ENCODE measurements around the gene IL15RA. TPM values are rescaled to one million over a fixed set of nuclear protein-coding genes. Genes with fewer than 3 reads are reported as not detected.

The IL15RA gene
- polyA plus RNA-seq, 2 of the 4 experiments (the other 2 are of a cell fraction) = 0.46 to 0.83 TPM

GRCh38 chr10:6011558-6011957 is 34.2 kb upstream of the IL15RA start:
- Histone ChIP-seq H3K27ac (no peak overlapping the region), H3K4me3 (no peak overlapping the region), H3K9me3 (peaks cover 15% of the 10 kb centered on the region), H3K4me2 (no peak overlapping the region), H3K4me1 (no peaks in the 10 kb centered on the region)
- no peak for DNase-seq (ENCODE audit: low read depth in 1 of 2, low spot score in 1 of 2)
- WGBS (ENCODE audit: missing lambda C conversion rate) = 78% methylated on average over 8 of the region's 8 CpGs
- TF ChIP-seq FOSB (CRISPR knock-in tag; IDR thresholded peaks at IDR 0.05) (no peak), HOXB13 (CRISPR knock-in tag; IDR thresholded peaks at IDR 0.05; ENCODE audit: low read depth) (no peak), GATA3 (IDR thresholded peaks at IDR 0.05; ENCODE audit: borderline replicate concordance) (no peak), E2F6 (IDR thresholded peaks at IDR 0.05; ENCODE audit: borderline replicate concordance, low read depth) (no peak), CTCF (IDR thresholded peaks at IDR 0.05) (no peak), HOXB5 (CRISPR knock-in tag; IDR thresholded peaks at IDR 0.05) (no peak), ZC3H11A (IDR thresholded peaks at IDR 0.05) (no peak), HOXA7 (CRISPR knock-in tag; IDR thresholded peaks at IDR 0.05) (no peak), EHF (CRISPR knock-in tag; IDR thresholded peaks at IDR 0.05) (no peak), FOSL2 (IDR thresholded peaks at IDR 0.05) (no peak), FOSL2 (CRISPR knock-in tag; IDR thresholded peaks at IDR 0.05) (no peak), ATOH8 (CRISPR knock-in tag; IDR thresholded peaks at IDR 0.05; ENCODE audit: low read depth) (no peak), POLR2AphosphoS2 (conservative IDR thresholded peaks at IDR 0.05; ENCODE audit: low read length) (no peak)
- no peak for ATAC-seq
- ChIA-PET POLR2A (no interaction called here), CTCF (interaction anchor here (0.5 to 4.1 kb wide), 4 partner anchors 11 to 435 kb away, joined by 3 to 18 read pairs (median 3); no protein-coding TSS in a partner anchor)
- no peak for FAIRE-seq

- POLR2A ChIA-PET = interaction anchor here (0.7 kb wide), 1 partner anchor 13 kb away, joined by 3 read pairs; no protein-coding TSS in a partner anchor
- no peak for FAIRE-seq
These were observed 33.2 kb upstream of the IL15RA start for GRCh38 chr10:6010569-6010968.

GRCh38 chr10:6009961-6010360 is 32.6 kb upstream of the IL15RA start:
- CTCF ChIA-PET = no interaction called here
- H3K27ac ChIP-seq = no peak overlapping the region
- no peak for DNase-seq (ENCODE audit: low read depth in 1 of 2, low spot score in 1 of 2)
- FAIRE-seq = no peak
- ATAC-seq = no peak
- TF ChIP-seq PHF8 (IDR thresholded peaks at IDR 0.05; ENCODE audit: borderline replicate concordance, low read depth) = no peak
- TF ChIP-seq MAX (IDR thresholded peaks at IDR 0.05) = no peak
- no peak for TF ChIP-seq ATOH8 (CRISPR knock-in tag; IDR thresholded peaks at IDR 0.05; ENCODE audit: low read depth)
- TF ChIP-seq NR3C1 (IDR thresholded peaks at IDR 0.05) = no peak
- TF ChIP-seq USF2 (IDR thresholded peaks at IDR 0.05) = no peak
- no peak for TF ChIP-seq RCOR1 (IDR thresholded peaks at IDR 0.05; ENCODE audit: low read depth, low read length)
- no peak for TF ChIP-seq POLR2A (IDR thresholded peaks at IDR 0.05; ENCODE audit: low read length)
- TF ChIP-seq E2F6 (IDR thresholded peaks at IDR 0.05; ENCODE audit: borderline replicate concordance, low read depth) = no peak
- no peak for TF ChIP-seq ELK1 (IDR thresholded peaks at IDR 0.05; ENCODE audit: low read depth, low read length)
- TF ChIP-seq RFX5 (IDR thresholded peaks at IDR 0.05) = no peak
- TF ChIP-seq NFE2L2 (conservative IDR thresholded peaks at IDR 0.05; ENCODE audit: low read length) = no peak
- no peak for TF ChIP-seq ZSCAN20 (CRISPR knock-in tag; IDR thresholded peaks at IDR 0.05)
- no peak for TF ChIP-seq HES2 (IDR thresholded peaks at IDR 0.05)
- no peak for TF ChIP-seq CBX2 (IDR thresholded peaks at IDR 0.05; ENCODE audit: borderline replicate concordance, low read depth)
- WGBS (ENCODE audit: missing lambda C conversion rate) = 56% methylated on average over 4 of the region's 4 CpGs
- POLR2A ChIA-PET = interaction anchor here (0.7 kb wide), 1 partner anchor 14 kb away, joined by 3 read pairs; no protein-coding TSS in a partner anchor
- H3K4me3 ChIP-seq = no peak overlapping the region
- peaks cover 15% of the 10 kb centered on the region for H3K9me3 ChIP-seq
- no peaks in the 10 kb centered on the region for H3K4me1 ChIP-seq
- no peak overlapping the region for H3K4me2 ChIP-seq

More at GRCh38 chr10:6010569-6010968, 33.2 kb upstream of the IL15RA start:
- peaks cover 15% of the 10 kb centered on the region for H3K9me3 ChIP-seq
- no peak overlapping the region for H3K27ac ChIP-seq
- H3K4me3 ChIP-seq = no peak overlapping the region
- no peak for DNase-seq (ENCODE audit: low read depth in 1 of 2, low spot score in 1 of 2)
- ATAC-seq = no peak
- TF ChIP-seq CBX8 (IDR thresholded peaks at IDR 0.05) (no peak), ZFP36 (IDR thresholded peaks at IDR 0.05; ENCODE audit: borderline replicate concordance, partially characterized antibody) (no peak), HDAC2 (IDR thresholded peaks at IDR 0.05) (no peak), FOXS1 (CRISPR knock-in tag; IDR thresholded peaks at IDR 0.05) (no peak), RAD21 (conservative IDR thresholded peaks at IDR 0.05 in 1 of 2, IDR thresholded peaks at IDR 0.05 in 1 of 2) (no peak), NR3C1 (IDR thresholded peaks at IDR 0.05) (no peak)
- H3K4me1 ChIP-seq = no peaks in the 10 kb centered on the region
- H3K4me2 ChIP-seq = no peak overlapping the region
- CTCF ChIA-PET = no interaction called here
- whole genome bisulfite sequencing (ENCODE audit: missing lambda C conversion rate) = 38% methylated on average over 3 of the region's 3 CpGs
